ENCODE measurements around the gene BRME1. TPM values are rescaled to one million over a fixed set of nuclear protein-coding genes. Genes with fewer than 3 reads are reported as not detected.

BRME1 gene
- total and polyA plus RNA-seq, 4 experiments from 2014 or later = 0.35 to 3.8 (median 1.7) TPM

DNA sequence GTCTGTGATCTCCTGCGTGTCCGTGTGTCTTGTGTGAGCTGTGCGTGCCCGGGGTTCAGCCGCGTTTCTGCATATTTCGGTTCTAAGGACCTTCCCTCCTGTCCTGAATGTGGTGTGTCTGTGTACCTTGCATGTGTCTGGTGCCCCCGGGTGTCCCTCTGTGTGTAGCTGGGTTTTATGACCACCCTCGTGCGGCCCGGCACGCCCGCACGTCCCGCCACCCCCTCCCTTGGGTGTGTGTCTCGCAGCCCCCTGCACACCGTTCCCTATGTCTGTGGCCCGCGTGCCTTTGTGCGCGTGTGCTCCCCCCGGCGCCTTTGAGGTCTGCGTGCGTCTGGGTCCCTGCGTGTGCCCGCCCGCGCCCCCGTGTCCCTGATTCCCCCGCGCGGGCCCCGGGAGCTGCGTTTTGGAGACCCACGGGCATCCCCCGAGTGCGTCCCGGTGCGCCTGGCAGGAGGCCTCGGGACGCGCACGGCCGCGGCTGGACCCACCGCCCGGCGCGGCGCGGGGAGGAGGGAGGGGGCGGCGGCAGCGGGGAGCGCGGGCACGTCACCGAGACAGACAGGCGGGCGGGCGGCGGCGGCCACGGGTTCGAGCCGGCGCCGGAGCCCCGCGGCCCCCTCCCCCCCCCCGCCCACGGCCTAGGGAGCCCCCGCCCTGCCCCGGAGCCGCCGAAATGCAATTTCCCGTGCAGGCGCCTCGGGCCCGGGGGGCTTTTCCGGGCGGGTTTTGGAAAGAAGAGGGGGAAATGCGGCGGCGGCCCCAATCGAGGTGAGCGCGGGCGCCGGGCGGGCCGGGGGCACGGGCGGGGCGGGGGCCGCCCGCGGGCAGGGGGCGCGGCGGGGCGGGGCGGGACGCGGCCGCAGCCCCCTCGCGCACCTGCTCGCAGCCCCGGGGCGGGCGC is 41.0 kb downstream of the BRME1 start:
- intact Hi-C loops (cut with micrococcal nuclease) = no loop called here
- H3K36me3 ChIP-seq (ENCODE audit: insufficient read depth, low read length) = no peaks in the 10 kb centered on the region
- H3K4me3 ChIP-seq (ENCODE audit: low read length in 2 of 2) = no peak overlapping the region
- peak in 2 of 5 donors; percentile 8 to 41 for DNase-seq
- H3K27me3 Mint-ChIP-seq = peaks cover 25 to 30% of the 10 kb centered on the region in 2 donors
- no peaks in the 10 kb centered on the region for H3K9me3 ChIP-seq (ENCODE audit: control insufficient read depth in 1 of 2, low read length in 2 of 2)
- peaks cover 0 to 4% (median 0%) of the 10 kb centered on the region in 8 donors for H3K9me3 Mint-ChIP-seq
- H3K4me1 ChIP-seq (ENCODE audit: insufficient read depth, low read length) = peaks cover 35% of the 10 kb centered on the region
- H3K4me1 Mint-ChIP-seq = peaks cover 23 to 49% (median 36%) of the 10 kb centered on the region in 4 donors
- H3K27ac Mint-ChIP-seq = peak overlapping the region in 6 of 7 donors; percentile 65 to 98 (median 87)
- peaks cover 0 to 9% of the 10 kb centered on the region in 2 donors for H3K36me3 Mint-ChIP-seq
- POLR2A ChIA-PET (ENCODE audit: partially characterized antibody) = interaction anchor here (1.4 to 10.0 kb wide), 5 partner anchors 16 to 141 kb away, joined by 3 to 153 read pairs (median 98); partner anchors contain the start of genes C19orf53 and RFX1
- peak overlapping the region; percentile 73 to 94 (median 87) for H3K4me3 Mint-ChIP-seq
- peaks cover 19% of the 10 kb centered on the region for H3K27me3 ChIP-seq (ENCODE audit: insufficient read depth, low read length)
- CTCF ChIA-PET (ENCODE audit: partially characterized antibody) = interaction anchor here (2.9 to 7.1 kb wide), 3 partner anchors 10 to 78 kb away, joined by 13 to 307 read pairs (median 37); no protein-coding TSS in a partner anchor
- H3K27ac ChIP-seq (ENCODE audit: low read depth, low read length) = no peak overlapping the region

DNA sequence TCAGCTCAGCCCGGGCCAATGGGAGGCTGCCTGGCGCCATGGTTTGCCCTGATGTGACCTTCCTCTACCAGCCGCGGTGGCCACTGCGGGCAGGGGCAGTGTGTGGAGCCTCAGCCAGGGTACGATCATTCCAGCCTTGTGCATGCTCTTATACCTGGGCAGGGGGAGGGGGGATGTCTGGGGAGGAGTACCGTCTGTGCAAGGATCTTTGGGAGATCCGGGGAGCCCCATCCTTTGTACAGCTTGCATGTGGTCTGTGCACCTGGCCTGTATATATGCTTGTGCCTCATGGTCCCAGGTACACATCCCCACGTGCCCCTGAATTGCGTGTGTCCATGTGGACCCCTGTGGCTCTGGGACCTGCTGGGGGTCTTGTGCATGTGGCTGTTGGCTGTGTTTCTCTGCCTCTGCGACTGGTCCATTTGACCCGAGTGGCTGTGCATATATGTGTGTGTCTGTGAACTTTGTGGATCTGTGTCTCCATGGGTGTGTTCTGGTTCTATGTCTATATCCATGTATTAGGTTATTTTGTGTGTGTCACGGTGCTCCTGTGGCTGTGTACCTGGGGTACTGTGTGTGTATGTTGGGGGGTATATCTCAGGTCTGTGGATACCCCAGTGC is 41.8 kb downstream of the BRME1 start:
- H3K4me3 ChIP-seq (ENCODE audit: low read length in 2 of 2) = no peak overlapping the region
- H3K27ac Mint-ChIP-seq = peak overlapping the region; percentile 49 to 98 (median 82)

DNA sequence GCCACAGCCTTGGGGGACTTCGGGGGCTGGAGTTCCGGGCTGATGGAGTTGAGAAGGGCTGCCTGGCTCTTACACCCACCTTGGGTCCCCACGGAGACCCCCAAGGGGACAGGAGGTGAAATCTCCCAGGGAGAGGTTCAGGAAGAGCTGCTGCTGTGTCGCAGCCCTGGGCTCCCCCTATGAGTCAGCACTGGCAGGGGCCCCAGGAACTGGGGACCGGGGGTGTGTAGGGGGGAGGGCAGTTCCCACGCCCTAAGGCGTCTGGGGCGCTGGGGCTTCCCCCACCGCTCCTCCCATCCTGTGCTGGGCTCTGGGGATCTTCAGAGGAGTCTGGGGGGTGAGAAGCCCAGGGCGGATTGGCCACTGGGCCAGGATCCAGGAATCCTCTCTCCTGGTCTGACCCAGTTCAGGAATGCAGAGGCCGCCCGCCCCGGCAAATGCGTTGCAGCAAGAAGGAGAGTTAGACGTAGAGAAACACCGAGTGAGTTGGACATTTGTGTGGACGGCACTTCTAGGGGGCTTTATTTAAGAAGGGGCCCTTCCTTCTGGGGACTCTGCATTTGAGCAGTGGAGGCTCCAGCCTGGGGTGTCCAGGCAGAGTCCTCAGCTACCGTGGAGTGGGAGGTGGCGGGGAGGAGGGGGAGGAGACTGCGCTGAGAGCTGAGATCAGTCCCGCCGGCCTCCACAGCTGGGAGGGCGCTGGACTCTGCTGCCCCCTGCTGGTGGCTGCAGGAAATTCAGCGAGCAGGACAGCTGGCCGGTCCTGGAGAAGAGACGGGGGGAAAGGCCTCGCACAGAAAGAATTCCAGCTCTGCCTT is 44.0 kb downstream of the BRME1 start:
- DNase-seq = peak; percentile 81 to 94 (median 84)
- Mint-ChIP-seq H3K9me3 (peaks cover 0 to 4% (median 0%) of the 10 kb centered on the region in 8 donors), H3K27me3 (peaks cover 16 to 20% of the 10 kb centered on the region in 2 donors), H3K4me3 (peak overlapping the region; percentile 91 to 98 (median 95)), H3K27ac (peak overlapping the region; percentile 98 to 100 (median 100)), H3K4me1 (peaks cover 24 to 54% (median 38%) of the 10 kb centered on the region in 4 donors), H3K36me3 (peaks cover 0 to 9% of the 10 kb centered on the region in 2 donors)
- Histone ChIP-seq H3K4me1 (ENCODE audit: insufficient read depth, low read length) (peaks cover 35% of the 10 kb centered on the region), H3K36me3 (ENCODE audit: insufficient read depth, low read length) (no peaks in the 10 kb centered on the region), H3K27me3 (ENCODE audit: insufficient read depth, low read length) (peaks cover 19% of the 10 kb centered on the region), H3K9me3 (ENCODE audit: control insufficient read depth in 1 of 2, low read length in 2 of 2) (no peaks in the 10 kb centered on the region), H3K4me3 (ENCODE audit: low read length in 2 of 2) (peak overlapping the region; percentile 55 to 68), H3K27ac (ENCODE audit: low read depth, low read length) (peak overlapping the region; percentile 96)
- POLR2A ChIA-PET (ENCODE audit: partially characterized antibody) = interaction anchor here (0.6 to 10.0 kb wide), 17 partner anchors 9 to 828 kb away, joined by 3 to 153 read pairs (median 4); partner anchors contain the start of genes C19orf53, MRI1, ZNF333 and ZSWIM4
- CTCF ChIA-PET (ENCODE audit: partially characterized antibody) = interaction anchor here (0.6 to 7.1 kb wide), 33 partner anchors 10 to 1007 kb away, joined by 3 to 307 read pairs (median 5); partner anchors contain the start of genes C19orf53, GIPC1, MRI1 and ZSWIM4
- intact Hi-C loops (cut with micrococcal nuclease) = loop anchor here (1.0 kb wide), 3 partner anchors 15 to 77 kb away; no protein-coding TSS in a partner anchor

More for the DNA sequence above, 41.8 kb downstream of the BRME1 start:
- Histone ChIP-seq H3K4me1 (ENCODE audit: insufficient read depth, low read length) (peaks cover 35% of the 10 kb centered on the region), H3K36me3 (ENCODE audit: insufficient read depth, low read length) (no peaks in the 10 kb centered on the region), H3K9me3 (ENCODE audit: control insufficient read depth in 1 of 2, low read length in 2 of 2) (no peaks in the 10 kb centered on the region), H3K27ac (ENCODE audit: low read depth, low read length) (no peak overlapping the region), H3K27me3 (ENCODE audit: insufficient read depth, low read length) (peaks cover 19% of the 10 kb centered on the region)
- DNase-seq = peak in 2 of 5 donors; percentile 14 to 26
- intact Hi-C loops (cut with micrococcal nuclease) = no loop called here
- Mint-ChIP-seq H3K36me3 (peaks cover 0 to 9% of the 10 kb centered on the region in 2 donors), H3K27me3 (peaks cover 22 to 28% of the 10 kb centered on the region in 2 donors), H3K4me1 (peaks cover 27 to 54% (median 40%) of the 10 kb centered on the region in 4 donors), H3K9me3 (peaks cover 0 to 4% (median 0%) of the 10 kb centered on the region in 8 donors), H3K4me3 (peak overlapping the region; percentile 73 to 94 (median 87))
- CTCF ChIA-PET (ENCODE audit: partially characterized antibody) = interaction anchor here (0.9 to 7.1 kb wide), 7 partner anchors 11 to 275 kb away, joined by 4 to 307 read pairs (median 22); no protein-coding TSS in a partner anchor
- POLR2A ChIA-PET (ENCODE audit: partially characterized antibody) = interaction anchor here (0.6 to 10.0 kb wide), 6 partner anchors 15 to 210 kb away, joined by 3 to 153 read pairs (median 64); partner anchors contain the start of gene C19orf53

DNA sequence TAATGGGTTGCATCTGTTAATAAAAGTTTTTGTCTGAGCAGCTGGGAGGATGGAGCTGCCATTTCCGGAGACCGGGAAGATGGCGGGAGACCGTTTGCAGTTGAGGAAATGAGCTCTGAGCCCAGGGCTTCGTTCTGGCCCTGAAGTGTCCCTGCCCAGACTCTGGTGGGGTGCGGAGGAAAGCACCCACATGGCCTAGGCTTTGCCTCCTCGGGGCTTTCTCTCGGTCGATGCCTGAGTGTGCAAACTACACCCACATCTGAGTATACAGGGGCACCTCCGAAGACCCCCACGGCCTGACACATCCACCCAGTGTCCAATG is 44.6 kb downstream of the BRME1 start:
- peaks cover 20 to 49% (median 35%) of the 10 kb centered on the region in 4 donors for H3K4me1 Mint-ChIP-seq
- H3K9me3 Mint-ChIP-seq = peaks cover 0 to 4% (median 0%) of the 10 kb centered on the region in 8 donors
- ChIA-PET CTCF (ENCODE audit: partially characterized antibody) (interaction anchor here (0.6 to 7.1 kb wide), 14 partner anchors 9 to 973 kb away, joined by 3 to 307 read pairs (median 12); partner anchors contain the start of genes C19orf53, MRI1 and ZSWIM4), POLR2A (ENCODE audit: partially characterized antibody) (interaction anchor here (1.5 to 10.0 kb wide), 8 partner anchors 13 to 276 kb away, joined by 3 to 153 read pairs (median 26); partner anchors contain the start of genes C19orf53, MRI1 and ZSWIM4)
- no peaks in the 10 kb centered on the region for H3K9me3 ChIP-seq (ENCODE audit: control insufficient read depth in 1 of 2, low read length in 2 of 2)
- DNase-seq = no peak
- H3K27ac Mint-ChIP-seq = peak overlapping the region; percentile 98 to 100 (median 100)
- peaks cover 11 to 16% of the 10 kb centered on the region in 2 donors for H3K27me3 Mint-ChIP-seq
- no peaks in the 10 kb centered on the region for H3K36me3 ChIP-seq (ENCODE audit: insufficient read depth, low read length)
- H3K27me3 ChIP-seq (ENCODE audit: insufficient read depth, low read length) = peaks cover 14% of the 10 kb centered on the region
- peaks cover 0 to 9% of the 10 kb centered on the region in 2 donors for H3K36me3 Mint-ChIP-seq
- H3K4me3 Mint-ChIP-seq = peak overlapping the region; percentile 91 to 98 (median 95)
- H3K27ac ChIP-seq (ENCODE audit: low read depth, low read length) = peak overlapping the region; percentile 96
- intact Hi-C loops (cut with micrococcal nuclease) = no loop called here
- peaks cover 33% of the 10 kb centered on the region for H3K4me1 ChIP-seq (ENCODE audit: insufficient read depth, low read length)
- H3K4me3 ChIP-seq (ENCODE audit: low read length in 2 of 2) = peak overlapping the region in 1 of 2 donors; percentile 68

DNA sequence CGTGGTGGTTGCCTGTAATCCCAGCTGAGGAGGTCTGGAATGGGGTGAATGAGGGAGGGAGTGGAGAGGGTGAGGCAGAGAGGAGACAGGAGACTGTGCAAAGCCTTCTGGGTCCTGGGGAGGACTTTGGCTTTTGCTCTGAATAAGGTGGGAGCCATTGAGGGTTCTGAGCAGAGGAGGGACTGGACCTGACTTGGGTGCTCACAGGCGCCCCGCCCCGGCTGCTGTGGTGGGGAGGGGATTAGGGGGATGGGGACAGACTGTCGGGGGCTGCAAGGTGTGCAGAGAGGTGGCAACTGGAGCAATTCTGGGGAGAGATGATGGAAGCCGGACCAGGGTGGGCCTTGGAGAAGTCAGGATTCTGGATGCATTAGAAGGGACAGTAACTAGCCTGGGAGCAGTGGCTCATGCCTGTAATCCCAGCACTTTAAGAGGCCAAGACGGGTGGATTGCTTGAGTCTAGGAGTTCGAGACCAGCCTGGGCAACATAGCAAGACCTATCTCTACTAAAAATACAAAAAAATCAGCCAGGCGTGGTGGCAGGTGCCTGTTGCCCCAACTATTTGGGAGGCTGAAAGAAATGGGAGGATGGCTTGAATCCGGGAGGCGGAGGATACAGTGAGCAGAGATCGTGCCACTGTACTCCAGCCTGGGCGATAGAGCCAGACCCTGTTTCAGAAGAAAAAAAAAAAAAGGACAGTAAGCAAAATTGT is 45.1 kb downstream of the BRME1 start:
- H3K4me3 ChIP-seq (ENCODE audit: low read length in 2 of 2) = no peak overlapping the region
- no peaks in the 10 kb centered on the region for H3K9me3 ChIP-seq (ENCODE audit: control insufficient read depth in 1 of 2, low read length in 2 of 2)
- intact Hi-C loops (cut with micrococcal nuclease) = no loop called here
- DNase-seq = no peak
- H3K4me1 Mint-ChIP-seq = peaks cover 18 to 45% (median 32%) of the 10 kb centered on the region in 4 donors
- ChIA-PET CTCF (ENCODE audit: partially characterized antibody) (interaction anchor here (0.6 to 7.1 kb wide), 12 partner anchors 9 to 972 kb away, joined by 3 to 307 read pairs (median 15); partner anchors contain the start of genes C19orf53 and ZSWIM4), POLR2A (ENCODE audit: partially characterized antibody) (interaction anchor here (1.5 to 10.0 kb wide), 8 partner anchors 12 to 276 kb away, joined by 3 to 153 read pairs (median 26); partner anchors contain the start of genes C19orf53, MRI1 and ZSWIM4)
- H3K36me3 ChIP-seq (ENCODE audit: insufficient read depth, low read length) = no peaks in the 10 kb centered on the region
- H3K4me1 ChIP-seq (ENCODE audit: insufficient read depth, low read length) = peaks cover 28% of the 10 kb centered on the region
- peaks cover 9 to 14% of the 10 kb centered on the region in 2 donors for H3K27me3 Mint-ChIP-seq
- H3K27ac ChIP-seq (ENCODE audit: low read depth, low read length) = peak overlapping the region; percentile 96
- H3K9me3 Mint-ChIP-seq = peaks cover 0 to 4% (median 0%) of the 10 kb centered on the region in 8 donors
- H3K27ac Mint-ChIP-seq = peak overlapping the region; percentile 98 to 100 (median 100)
- peaks cover 0 to 9% of the 10 kb centered on the region in 2 donors for H3K36me3 Mint-ChIP-seq
- H3K4me3 Mint-ChIP-seq = peak overlapping the region; percentile 51 to 98 (median 95)
- H3K27me3 ChIP-seq (ENCODE audit: insufficient read depth, low read length) = peaks cover 9% of the 10 kb centered on the region
